22Rv1 (cell line): ENCODE data around the gene TNXB.
A peak's percentile ranks its signal among the peaks of the same experiment; 100 is the strongest.
"Not testable (repeated sequence)": the region's sequence is repeated elsewhere in the genome, so short reads cannot be mapped to it uniquely, and the experiment has no call there.

ENCODE experiments used
- H3K27ac ChIP-seq: fragments of 450-650 bp; 2 replicates; pipeline ENCODE4 v1.5.1; 2017
- CTCF ChIP-seq: fragments of 450-650 bp; IDR thresholded peaks from 2 replicates; pipeline ENCODE4 v1.5.1; 2017; ENCODE audit warnings: mild to moderate bottlenecking
- ZFX ChIP-seq: fragments of 450-650 bp; IDR thresholded peaks from 2 replicates; pipeline ENCODE4 v1.6.1; 2017; ENCODE audit warnings: antibody characterized with exemption, borderline replicate concordance

TNXB gene

GRCh38 chr6:32058511-32058963 lies 50.6 kb downstream of the TNXB start:
- TF ChIP-seq ZFX = no peak
- TF ChIP-seq CTCF = no peak
- no peak overlapping the region for H3K27ac ChIP-seq

DNA sequence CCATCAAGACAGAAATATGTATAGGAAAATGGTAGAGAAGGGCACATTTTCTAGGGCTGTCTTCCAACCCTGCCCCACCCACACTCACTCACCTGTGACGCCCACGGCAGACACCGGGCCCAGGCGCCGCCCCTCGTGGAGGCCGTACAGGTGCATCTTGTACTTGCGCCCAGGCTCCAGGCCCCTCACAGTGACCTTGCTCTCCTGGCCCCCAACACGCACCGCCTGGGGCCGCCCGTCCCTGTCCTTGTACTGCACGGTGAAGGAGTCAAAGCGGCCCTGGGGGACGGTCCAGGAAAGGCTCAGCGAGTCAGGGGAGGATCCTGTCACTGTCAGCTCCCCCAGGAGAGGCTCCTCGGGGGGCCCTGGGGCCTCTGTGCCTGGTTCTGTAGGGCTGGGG lies 51.2 kb downstream of the TNXB start:
- H3K27ac ChIP-seq = no peak overlapping the region
- TF ChIP-seq ZFX = no peak
- TF ChIP-seq CTCF = no peak

DNA sequence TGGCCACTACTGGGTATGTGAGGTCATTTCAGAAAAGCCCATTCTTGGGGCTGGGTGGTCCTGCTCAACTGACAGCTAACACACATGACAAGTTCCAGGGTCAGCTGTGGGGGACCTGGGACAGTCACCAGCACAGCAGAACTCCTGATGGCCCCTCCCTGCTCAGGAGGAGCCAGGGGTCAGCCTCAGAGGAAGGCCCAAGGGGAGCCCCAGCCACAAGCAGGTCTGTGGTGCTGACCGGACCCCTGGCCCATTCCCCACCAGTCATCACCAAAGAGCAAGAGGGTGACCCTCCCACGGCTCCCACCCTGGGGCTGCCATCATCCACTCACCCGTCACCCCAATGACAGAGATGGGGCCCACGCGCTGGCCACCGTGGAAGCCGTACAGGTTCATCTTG lies 52.9 kb downstream of the TNXB start:
- no peak for TF ChIP-seq ZFX
- no peak for TF ChIP-seq CTCF
- H3K27ac ChIP-seq = no peak overlapping the region

GRCh38 chr6:32055756-32056155 lies 53.4 kb downstream of the TNXB start:
- H3K27ac ChIP-seq = not testable (repeated sequence)

DNA sequence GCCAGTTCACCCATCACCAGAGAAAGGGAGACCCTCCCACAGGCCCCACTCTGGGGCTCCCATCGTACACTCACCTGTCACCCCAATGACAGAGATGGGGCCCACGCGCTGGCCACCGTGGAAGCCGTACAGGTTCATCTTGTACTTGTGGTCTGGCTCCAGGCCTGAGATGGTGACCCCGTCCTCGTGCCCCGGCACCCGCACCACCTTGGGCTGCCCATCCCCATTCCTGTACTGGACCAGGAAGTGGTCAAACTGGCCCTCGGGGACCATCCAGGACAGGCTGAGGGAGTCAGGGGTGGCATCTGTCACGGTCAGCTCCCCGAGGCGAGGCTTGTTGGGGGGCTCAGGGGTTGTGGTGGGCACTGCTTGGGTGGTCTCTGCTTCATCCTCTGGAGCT lies 55.8 kb downstream of the TNXB start:
- H3K27ac ChIP-seq = not testable (repeated sequence)

GRCh38 chr6:32052626-32053025 lies 56.5 kb downstream of the TNXB start:
- not testable (repeated sequence) for H3K27ac ChIP-seq

DNA sequence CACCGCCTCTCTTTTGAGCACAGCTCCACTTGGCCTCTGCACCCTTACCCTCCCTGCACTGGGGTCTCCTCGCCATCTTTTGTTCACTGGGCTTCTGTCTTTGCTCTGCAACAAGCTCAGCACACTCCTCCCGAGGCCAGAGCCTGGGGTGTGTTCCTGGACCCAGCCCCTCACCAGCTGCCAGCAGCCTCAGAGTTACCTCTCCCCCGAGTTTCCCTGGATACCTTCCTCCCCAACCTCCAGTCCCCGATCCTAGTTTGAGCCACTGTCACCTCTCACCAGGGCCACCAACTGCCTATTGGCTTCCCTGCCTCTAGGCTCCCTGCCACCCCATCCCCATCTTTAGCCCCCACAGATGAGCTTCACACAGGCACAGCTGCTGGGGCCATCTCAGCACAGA lies 58.6 kb downstream of the TNXB start:
- TF ChIP-seq CTCF (no peak), ZFX (no peak)
- no peak overlapping the region for H3K27ac ChIP-seq

DNA sequence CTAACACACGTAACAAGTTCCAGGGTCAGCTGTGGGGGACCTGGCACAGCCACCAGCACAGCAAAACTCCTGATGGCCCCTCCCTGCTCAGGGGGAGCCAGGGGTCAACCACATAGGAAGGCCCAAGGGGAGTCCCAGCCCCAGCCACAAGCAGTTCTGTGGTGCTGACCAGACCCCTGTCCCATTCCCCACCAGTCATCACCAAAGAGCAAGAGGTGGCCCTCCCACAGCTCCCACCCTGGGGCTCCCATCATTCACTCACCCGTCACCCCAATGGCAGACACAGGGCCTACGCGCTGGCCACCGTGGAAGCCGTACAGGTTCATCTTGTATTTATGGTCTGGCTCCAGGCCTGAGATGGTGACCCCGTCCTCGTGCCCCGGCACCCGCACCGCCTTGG lies 59.4 kb downstream of the TNXB start:
- not testable (repeated sequence) for H3K27ac ChIP-seq

DNA sequence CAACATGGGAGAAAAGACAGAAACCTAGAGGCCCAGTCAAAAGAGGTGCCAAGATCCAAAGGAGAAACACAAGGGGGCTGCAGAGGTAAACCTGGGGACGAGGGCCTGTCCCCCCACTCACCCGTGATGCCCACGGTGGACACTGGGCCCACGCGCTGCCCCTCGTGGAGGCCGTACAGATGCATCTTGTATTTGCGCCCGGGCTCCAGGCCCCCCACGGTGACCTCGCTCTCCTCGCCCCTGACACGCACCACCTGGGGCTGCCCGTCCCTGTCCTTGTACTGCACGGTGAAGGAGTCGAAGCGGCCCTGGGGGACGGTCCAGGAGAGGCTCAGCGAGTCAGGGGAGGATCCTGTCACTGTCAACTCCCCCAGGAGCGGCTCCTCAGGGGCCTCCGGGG lies 60.0 kb downstream of the TNXB start:
- not testable (repeated sequence) for H3K27ac ChIP-seq

DNA sequence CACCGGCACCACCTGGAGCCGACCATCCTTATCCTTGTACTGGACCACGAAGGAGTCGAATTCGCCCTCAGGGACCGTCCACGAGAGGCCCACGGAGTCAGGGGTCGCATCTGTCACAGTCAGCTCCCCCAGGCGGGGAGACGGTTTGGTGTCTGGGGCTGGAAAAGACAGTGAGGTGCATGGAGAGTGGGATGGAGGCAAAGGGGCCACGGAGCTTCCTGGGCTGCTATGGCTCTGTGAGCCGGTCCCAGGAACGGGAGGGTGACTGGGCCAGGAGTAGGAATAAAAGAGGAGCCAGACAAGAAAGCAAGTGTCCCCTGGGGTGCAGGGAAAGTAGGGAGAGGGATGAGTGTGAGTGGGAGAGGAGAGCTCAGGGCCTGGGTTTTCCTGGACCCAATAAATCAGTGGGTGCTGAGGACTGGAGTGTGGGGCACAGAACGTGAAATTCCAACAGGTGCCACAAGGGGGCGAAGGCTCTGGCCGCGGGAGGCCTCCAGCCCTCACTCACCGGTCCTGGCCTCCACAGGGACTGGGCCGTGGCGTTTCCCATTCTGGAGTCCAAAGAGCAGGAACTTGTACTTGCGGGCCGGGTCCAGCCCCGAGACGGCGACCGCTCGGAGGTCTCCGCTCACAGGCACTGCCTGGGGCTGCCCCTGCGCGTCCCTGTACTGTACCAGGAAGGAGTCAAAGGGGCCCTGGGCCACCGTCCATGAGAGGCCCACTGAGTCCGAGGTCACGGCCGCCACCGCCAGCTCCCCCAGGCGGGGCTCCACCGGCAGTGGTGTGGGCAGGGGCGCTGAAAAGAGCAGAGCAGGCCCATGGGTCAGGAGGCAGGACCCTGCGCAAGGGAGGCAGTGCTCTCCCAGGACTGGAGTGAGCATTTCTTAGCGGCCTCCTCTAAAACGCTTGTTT lies 61.0 kb downstream of the TNXB start:
- TF ChIP-seq ZFX (no peak), CTCF (peak; percentile 93)
- no peak overlapping the region for H3K27ac ChIP-seq
